ENCODE data around the gene INPP5A. TPM values are rescaled to one million over a fixed set of nuclear protein-coding genes. Genes with fewer than 3 reads are reported as not detected.
"Not testable (repeated sequence)": the region's sequence is repeated elsewhere in the genome, so short reads cannot be mapped to it uniquely, and the experiment has no call there.

The INPP5A gene
- total RNA-seq, 1 donor from 2014 or later = 29.5 TPM

- Histone ChIP-seq H3K36me3 (ENCODE audit: control insufficient read depth, insufficient read depth, low read length) (no peaks in the 10 kb centered on the region), H3K4me3 (ENCODE audit: low read depth, low read length) (no peak overlapping the region), H3K27me3 (ENCODE audit: control insufficient read depth, insufficient read depth, low read length) (no peaks in the 10 kb centered on the region)
- no peak for TF ChIP-seq CTCF (IDR thresholded peaks at IDR 0.05; ENCODE audit: insufficient read depth, low read length, severe bottlenecking)
- DNase-seq (ENCODE audit: low read depth) (no peak), FAIRE-seq (no peak)
Observed at GRCh38 chr10:132551808-132552130, 14.2 kb downstream of the INPP5A start.

GRCh38 chr10:132552635-132553034, 15.0 kb downstream of the INPP5A start:
- not testable (repeated sequence) for H3K36me3 ChIP-seq (ENCODE audit: control insufficient read depth, insufficient read depth, low read length); H3K4me3 ChIP-seq (ENCODE audit: low read depth, low read length); FAIRE-seq; H3K27me3 ChIP-seq (ENCODE audit: control insufficient read depth, insufficient read depth, low read length); DNase-seq (ENCODE audit: low read depth)

GRCh38 chr10:132553568-132553967, 16.0 kb downstream of the INPP5A start:
- not testable (repeated sequence) for H3K27me3 ChIP-seq (ENCODE audit: control insufficient read depth, insufficient read depth, low read length); H3K4me3 ChIP-seq (ENCODE audit: low read depth, low read length); DNase-seq (ENCODE audit: low read depth); H3K36me3 ChIP-seq (ENCODE audit: control insufficient read depth, insufficient read depth, low read length); FAIRE-seq

- DNase-seq (ENCODE audit: low read depth) (no peak), FAIRE-seq (peak; percentile 99)
- H3K4me3 ChIP-seq (ENCODE audit: low read depth, low read length) = no peak overlapping the region
- no peaks in the 10 kb centered on the region for H3K27me3 ChIP-seq (ENCODE audit: control insufficient read depth, insufficient read depth, low read length)
- no peaks in the 10 kb centered on the region for H3K36me3 ChIP-seq (ENCODE audit: control insufficient read depth, insufficient read depth, low read length)
- no peak for TF ChIP-seq CTCF (IDR thresholded peaks at IDR 0.05; ENCODE audit: insufficient read depth, low read length, severe bottlenecking)
Observed at GRCh38 chr10:132554053-132554990, 16.7 kb downstream of the INPP5A start.

- Histone ChIP-seq H3K36me3 (ENCODE audit: control insufficient read depth, insufficient read depth, low read length) (no peaks in the 10 kb centered on the region), H3K4me3 (ENCODE audit: low read depth, low read length) (no peak overlapping the region), H3K27me3 (ENCODE audit: control insufficient read depth, insufficient read depth, low read length) (no peaks in the 10 kb centered on the region)
- TF ChIP-seq CTCF (IDR thresholded peaks at IDR 0.05; ENCODE audit: insufficient read depth, low read length, severe bottlenecking) = no peak
- FAIRE-seq = no peak
- no peak for DNase-seq (ENCODE audit: low read depth)
Observed at GRCh38 chr10:132554991-132555647, 17.5 kb downstream of the INPP5A start.

GRCh38 chr10:132555648-132556575, 18.3 kb downstream of the INPP5A start:
- Histone ChIP-seq H3K4me3 (ENCODE audit: low read depth, low read length) (no peak overlapping the region), H3K27me3 (ENCODE audit: control insufficient read depth, insufficient read depth, low read length) (no peaks in the 10 kb centered on the region), H3K36me3 (ENCODE audit: control insufficient read depth, insufficient read depth, low read length) (no peaks in the 10 kb centered on the region)
- peak; percentile 96 for FAIRE-seq
- no peak for TF ChIP-seq CTCF (IDR thresholded peaks at IDR 0.05; ENCODE audit: insufficient read depth, low read length, severe bottlenecking)
- DNase-seq (ENCODE audit: low read depth) = no peak

All from bronchial epithelial cell (primary cell).